Cardiac muscle cell (in vitro differentiated cells and primary cell): Measurements from ENCODE around the gene ADCK1. TPM values are rescaled to one million over a fixed set of nuclear protein-coding genes. Genes with fewer than 3 reads are reported as not detected.

Source experiments
- DNase-seq, 2 donors: peaks; one replicate each; pipeline versions ENCODE4 v3.0.0 to v3.0.0-alpha.2; 2010 to 2017; ENCODE audit warnings: low read depth in 1 of 2, low spot score in 1 of 2
- H3K27ac ChIP-seq: fragments of 200-600 bp; sonication (generic); 2 replicates; pipeline ENCODE4 v1.5.1; 2016
- H3K27me3 ChIP-seq: fragments of 200-600 bp; sonication (generic); 2 replicates; pipeline ENCODE4 v1.6.0; 2016; ENCODE audit warnings: control low read depth
- H3K36me3 ChIP-seq: fragments of 200-600 bp; sonication (generic); 2 replicates; pipeline ENCODE4 v1.5.1; 2016; ENCODE audit warnings: control low read depth
- H3K4me1 ChIP-seq: fragments of 200-600 bp; sonication (generic); 2 replicates; pipeline ENCODE4 v1.8.1; 2017; ENCODE audit warnings: low read depth, mild to moderate bottlenecking, mixed run types
- H3K4me3 ChIP-seq: fragments of 200-600 bp; sonication (generic); 2 replicates; pipeline ENCODE4 v1.5.1; 2016; ENCODE audit warnings: mild to moderate bottlenecking
- H3K9me3 ChIP-seq: fragments of 200-600 bp; sonication (generic); 2 replicates; pipeline ENCODE4 v1.5.1; 2017; ENCODE audit warnings: low read depth, mild to moderate bottlenecking, control low read depth
- polyA plus RNA-seq: library from polyadenylated mRNA; unstranded; fragments of >200 nt; fragmentation: Nextera tagmentation; extraction: Ambion mirVana; gene quantifications from 2 replicates; pipeline ENCODE4 v1.2.1, GENCODE V29; 2016
- total RNA-seq: library from RNA; depleted of rRNA; stranded (reverse); fragments of >200 nt; gene quantifications from 2 replicates; pipeline ENCODE4 v1.2.3, GENCODE V29; 2016
- TF ChIP-seq, protein P1 (sequence below): IDR thresholded peaks from 2 replicates; pipeline ENCODE4 v1.5.1; 2012; ENCODE audit warnings: low read depth, mild to moderate bottlenecking, low read length

ADCK1 gene
- total and polyA plus RNA-seq, 2 experiments from 2014 or later: 12.2 to 20.6 TPM

DNA sequence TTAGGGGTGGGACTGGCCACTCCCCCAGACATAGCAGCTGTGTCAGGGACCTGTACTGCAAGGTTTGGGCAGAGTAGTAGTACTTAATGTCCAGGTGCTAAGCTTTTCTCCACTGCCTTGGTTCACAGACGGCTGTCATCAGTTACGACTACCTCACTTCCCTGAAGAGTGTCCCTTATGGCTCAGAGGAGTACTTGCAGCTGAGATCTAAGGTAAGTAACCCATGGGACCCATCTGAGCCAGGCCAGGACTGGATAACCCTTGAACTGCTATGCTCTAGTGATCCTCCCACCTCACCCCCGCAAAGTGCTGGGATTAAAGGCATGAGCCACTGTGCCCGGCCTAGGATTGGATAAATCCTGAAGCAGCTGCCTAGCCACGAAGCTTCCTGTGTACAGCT is 22.4 kb downstream of the ADCK1 start:
- TF ChIP-seq, protein P1, sequence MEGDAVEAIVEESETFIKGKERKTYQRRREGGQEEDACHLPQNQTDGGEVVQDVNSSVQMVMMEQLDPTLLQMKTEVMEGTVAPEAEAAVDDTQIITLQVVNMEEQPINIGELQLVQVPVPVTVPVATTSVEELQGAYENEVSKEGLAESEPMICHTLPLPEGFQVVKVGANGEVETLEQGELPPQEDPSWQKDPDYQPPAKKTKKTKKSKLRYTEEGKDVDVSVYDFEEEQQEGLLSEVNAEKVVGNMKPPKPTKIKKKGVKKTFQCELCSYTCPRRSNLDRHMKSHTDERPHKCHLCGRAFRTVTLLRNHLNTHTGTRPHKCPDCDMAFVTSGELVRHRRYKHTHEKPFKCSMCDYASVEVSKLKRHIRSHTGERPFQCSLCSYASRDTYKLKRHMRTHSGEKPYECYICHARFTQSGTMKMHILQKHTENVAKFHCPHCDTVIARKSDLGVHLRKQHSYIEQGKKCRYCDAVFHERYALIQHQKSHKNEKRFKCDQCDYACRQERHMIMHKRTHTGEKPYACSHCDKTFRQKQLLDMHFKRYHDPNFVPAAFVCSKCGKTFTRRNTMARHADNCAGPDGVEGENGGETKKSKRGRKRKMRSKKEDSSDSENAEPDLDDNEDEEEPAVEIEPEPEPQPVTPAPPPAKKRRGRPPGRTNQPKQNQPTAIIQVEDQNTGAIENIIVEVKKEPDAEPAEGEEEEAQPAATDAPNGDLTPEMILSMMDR: no peak
- DNase-seq: peak in 1 of 2 donors; percentile 18
- H3K36me3 ChIP-seq: no peaks in the 10 kb centered on the region
- H3K9me3 ChIP-seq: no peaks in the 10 kb centered on the region
- H3K27me3 ChIP-seq: no peaks in the 10 kb centered on the region
- no peak overlapping the region for H3K4me3 ChIP-seq
- peaks cover 24% of the 10 kb centered on the region for H3K4me1 ChIP-seq
- peak overlapping the region; percentile 82 for H3K27ac ChIP-seq

DNA sequence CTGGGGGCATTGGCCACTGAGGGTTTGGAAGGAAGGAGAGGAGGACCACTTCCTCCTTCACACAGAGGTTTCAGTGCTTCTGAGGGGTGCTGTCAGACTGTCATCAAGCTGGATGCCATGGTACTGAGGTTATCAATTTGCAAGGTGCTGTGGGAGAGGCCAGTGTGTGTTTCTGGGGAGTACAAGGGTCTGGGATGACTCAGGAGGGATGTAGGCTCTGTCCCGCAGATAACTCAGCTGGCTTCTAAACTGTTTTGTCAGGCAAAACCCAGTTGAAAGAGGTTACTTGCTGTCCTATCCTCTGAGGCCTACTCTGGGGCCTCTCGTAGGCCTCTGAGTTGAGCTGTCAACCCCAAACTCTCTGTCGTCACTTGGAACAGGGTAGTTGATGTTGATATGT is 22.8 kb downstream of the ADCK1 start:
- H3K27ac ChIP-seq: peak overlapping the region; percentile 82
- DNase-seq: no peak
- H3K4me3 ChIP-seq: no peak overlapping the region
- H3K27me3 ChIP-seq: no peaks in the 10 kb centered on the region
- no peaks in the 10 kb centered on the region for H3K36me3 ChIP-seq
- H3K4me1 ChIP-seq: peaks cover 24% of the 10 kb centered on the region
- TF ChIP-seq, protein P1: no peak
- H3K9me3 ChIP-seq: no peaks in the 10 kb centered on the region

DNA sequence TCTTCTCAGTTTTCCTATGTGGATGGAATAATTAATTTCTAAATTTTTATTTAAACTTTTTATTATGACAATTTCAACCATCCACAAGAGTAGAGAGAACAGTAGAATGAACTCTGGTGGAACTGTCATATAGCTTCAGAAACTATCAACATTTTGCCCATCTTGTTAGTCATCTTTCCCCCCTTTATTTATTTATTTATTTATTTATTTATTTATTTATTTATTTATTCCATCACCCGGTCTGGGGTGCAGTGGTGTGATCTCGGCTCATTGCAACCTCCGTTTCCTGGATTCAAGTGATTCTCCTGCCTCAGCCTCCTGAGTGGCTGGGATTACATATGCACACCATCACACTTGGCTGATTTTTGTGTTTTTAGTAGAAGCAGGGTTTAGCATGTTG is 23.5 kb downstream of the ADCK1 start:
- Histone ChIP-seq H3K27ac (peak overlapping the region; percentile 82), H3K4me1 (peaks cover 24% of the 10 kb centered on the region), H3K36me3 (no peaks in the 10 kb centered on the region), H3K4me3 (no peak overlapping the region), H3K27me3 (no peaks in the 10 kb centered on the region), H3K9me3 (no peaks in the 10 kb centered on the region)
- TF ChIP-seq, protein P1: no peak
- DNase-seq: no peak

DNA sequence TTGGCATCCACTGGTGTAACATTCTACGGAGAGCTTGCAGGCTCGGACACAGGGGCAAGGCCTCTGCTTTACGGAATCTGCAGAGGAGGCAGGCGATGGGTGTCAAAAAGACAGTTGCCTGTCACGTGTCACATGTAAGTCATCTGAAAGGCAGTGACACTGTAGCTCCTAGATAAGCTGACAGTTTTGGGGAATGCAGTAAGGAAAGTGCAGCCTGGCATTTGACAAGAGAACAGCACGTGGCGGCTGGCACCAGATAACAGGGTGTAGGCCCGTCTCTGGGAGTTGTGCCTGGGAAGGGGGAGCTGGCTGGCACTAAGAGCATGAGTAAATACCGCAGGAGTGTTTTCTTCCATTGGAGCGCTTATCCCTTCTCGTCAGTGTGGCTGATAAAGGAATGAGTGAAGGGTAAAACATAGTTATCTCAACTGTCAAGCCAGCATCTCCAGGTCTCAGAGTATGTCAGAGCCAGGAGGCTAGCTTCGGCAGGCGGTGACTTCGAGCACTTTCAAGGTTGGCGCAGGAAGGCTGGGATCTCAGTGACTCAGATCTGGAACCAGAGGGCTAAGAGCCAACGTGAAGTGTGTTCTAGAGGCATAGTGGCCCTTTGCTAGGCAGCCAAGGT is 26.1 kb downstream of the ADCK1 start:
- TF ChIP-seq, protein P1: no peak
- peaks cover 24% of the 10 kb centered on the region for H3K4me1 ChIP-seq
- DNase-seq: peak in 1 of 2 donors; percentile 10

DNA sequence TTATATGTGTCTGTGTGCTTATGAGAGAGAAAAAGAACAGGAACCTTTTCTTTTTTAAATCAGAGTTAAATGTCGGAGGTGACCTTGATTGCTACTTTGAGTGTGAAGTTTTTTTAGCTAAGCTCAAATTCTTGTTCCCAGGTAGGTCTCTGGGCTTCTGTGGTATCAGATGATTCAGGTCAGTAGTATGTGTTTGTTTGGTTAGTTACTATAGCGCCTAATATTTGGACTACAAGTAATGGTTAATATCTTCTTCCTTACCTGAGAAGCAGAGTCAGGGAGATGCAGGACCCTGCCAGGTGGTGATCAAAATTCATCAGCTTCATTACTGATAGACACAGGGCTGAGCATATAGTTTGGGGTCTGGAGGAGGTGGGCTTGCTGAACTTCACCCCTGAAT is 30.8 kb downstream of the ADCK1 start:
- Histone ChIP-seq H3K27ac (no peak overlapping the region), H3K4me3 (no peak overlapping the region), H3K36me3 (no peaks in the 10 kb centered on the region), H3K27me3 (no peaks in the 10 kb centered on the region), H3K4me1 (peaks cover 11% of the 10 kb centered on the region), H3K9me3 (no peaks in the 10 kb centered on the region)
- TF ChIP-seq, protein P1: no peak
- DNase-seq: no peak

More for the DNA sequence above, 26.1 kb downstream of the ADCK1 start:
- Histone ChIP-seq H3K4me3 (no peak overlapping the region), H3K27me3 (no peaks in the 10 kb centered on the region), H3K36me3 (no peaks in the 10 kb centered on the region), H3K9me3 (no peaks in the 10 kb centered on the region), H3K27ac (peak overlapping the region; percentile 81)
